ENCODE data around the gene MACO1.

DNA sequence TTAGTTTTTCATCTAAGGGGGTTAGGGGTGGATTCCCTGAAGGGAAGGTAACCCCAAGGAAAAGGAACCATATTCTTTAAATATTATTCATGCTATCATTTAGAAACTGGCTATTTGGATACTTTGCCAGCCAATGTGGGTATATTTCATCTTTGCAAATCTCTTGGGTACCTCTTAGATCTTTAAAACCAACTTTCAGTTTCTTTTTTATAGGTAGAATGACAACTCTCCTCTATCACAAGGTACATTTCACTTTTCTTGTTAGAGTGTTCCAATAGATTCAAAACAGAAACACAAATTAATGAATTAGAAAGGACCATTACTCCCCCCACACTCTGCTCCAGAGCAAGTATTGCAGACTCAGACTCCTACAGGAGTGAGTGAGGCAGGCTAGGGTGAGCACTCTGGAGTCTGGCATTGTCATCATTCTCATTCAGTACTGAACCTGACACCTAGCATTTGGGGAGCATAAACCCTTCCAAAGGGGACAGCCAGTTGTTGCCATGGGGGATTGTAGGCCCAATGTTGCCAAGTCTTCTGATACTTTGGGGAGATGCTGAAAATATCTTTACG, 43.0 kb downstream of the MACO1 start:
- no peak for TF ChIP-seq FOXM1 (IDR thresholded peaks at IDR 0.05; ENCODE audit: low read depth, low read length)
- no peak for TF ChIP-seq CHD1 (IDR thresholded peaks at IDR 0.05; ENCODE audit: low read depth, low read length)
- no peak for TF ChIP-seq YY1 (IDR thresholded peaks at IDR 0.05; ENCODE audit: low read depth, low read length)
- no peak for TF ChIP-seq RCOR1 (conservative IDR thresholded peaks at IDR 0.05; ENCODE audit: low read depth, low read length)
- TF ChIP-seq POLR2A (IDR thresholded peaks at IDR 0.05; ENCODE audit: low read depth, low read length) = no peak
- TF ChIP-seq, protein P1, sequence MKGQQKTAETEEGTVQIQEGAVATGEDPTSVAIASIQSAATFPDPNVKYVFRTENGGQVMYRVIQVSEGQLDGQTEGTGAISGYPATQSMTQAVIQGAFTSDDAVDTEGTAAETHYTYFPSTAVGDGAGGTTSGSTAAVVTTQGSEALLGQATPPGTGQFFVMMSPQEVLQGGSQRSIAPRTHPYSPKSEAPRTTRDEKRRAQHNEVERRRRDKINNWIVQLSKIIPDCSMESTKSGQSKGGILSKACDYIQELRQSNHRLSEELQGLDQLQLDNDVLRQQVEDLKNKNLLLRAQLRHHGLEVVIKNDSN (IDR thresholded peaks at IDR 0.05; ENCODE audit: borderline replicate concordance, extremely low read length, insufficient read depth, low read depth, low read length) = no peak
- TF ChIP-seq, protein P2, sequence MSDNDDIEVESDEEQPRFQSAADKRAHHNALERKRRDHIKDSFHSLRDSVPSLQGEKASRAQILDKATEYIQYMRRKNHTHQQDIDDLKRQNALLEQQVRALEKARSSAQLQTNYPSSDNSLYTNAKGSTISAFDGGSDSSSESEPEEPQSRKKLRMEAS (IDR thresholded peaks at IDR 0.05; ENCODE audit: low read depth, low read length) = no peak
- TF ChIP-seq, protein P3, sequence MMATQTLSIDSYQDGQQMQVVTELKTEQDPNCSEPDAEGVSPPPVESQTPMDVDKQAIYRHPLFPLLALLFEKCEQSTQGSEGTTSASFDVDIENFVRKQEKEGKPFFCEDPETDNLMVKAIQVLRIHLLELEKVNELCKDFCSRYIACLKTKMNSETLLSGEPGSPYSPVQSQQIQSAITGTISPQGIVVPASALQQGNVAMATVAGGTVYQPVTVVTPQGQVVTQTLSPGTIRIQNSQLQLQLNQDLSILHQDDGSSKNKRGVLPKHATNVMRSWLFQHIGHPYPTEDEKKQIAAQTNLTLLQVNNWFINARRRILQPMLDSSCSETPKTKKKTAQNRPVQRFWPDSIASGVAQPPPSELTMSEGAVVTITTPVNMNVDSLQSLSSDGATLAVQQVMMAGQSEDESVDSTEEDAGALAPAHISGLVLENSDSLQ (IDR thresholded peaks at IDR 0.05) = peak; percentile 23; the same call in 1 of the 2 replicates
- TF ChIP-seq, protein P4, sequence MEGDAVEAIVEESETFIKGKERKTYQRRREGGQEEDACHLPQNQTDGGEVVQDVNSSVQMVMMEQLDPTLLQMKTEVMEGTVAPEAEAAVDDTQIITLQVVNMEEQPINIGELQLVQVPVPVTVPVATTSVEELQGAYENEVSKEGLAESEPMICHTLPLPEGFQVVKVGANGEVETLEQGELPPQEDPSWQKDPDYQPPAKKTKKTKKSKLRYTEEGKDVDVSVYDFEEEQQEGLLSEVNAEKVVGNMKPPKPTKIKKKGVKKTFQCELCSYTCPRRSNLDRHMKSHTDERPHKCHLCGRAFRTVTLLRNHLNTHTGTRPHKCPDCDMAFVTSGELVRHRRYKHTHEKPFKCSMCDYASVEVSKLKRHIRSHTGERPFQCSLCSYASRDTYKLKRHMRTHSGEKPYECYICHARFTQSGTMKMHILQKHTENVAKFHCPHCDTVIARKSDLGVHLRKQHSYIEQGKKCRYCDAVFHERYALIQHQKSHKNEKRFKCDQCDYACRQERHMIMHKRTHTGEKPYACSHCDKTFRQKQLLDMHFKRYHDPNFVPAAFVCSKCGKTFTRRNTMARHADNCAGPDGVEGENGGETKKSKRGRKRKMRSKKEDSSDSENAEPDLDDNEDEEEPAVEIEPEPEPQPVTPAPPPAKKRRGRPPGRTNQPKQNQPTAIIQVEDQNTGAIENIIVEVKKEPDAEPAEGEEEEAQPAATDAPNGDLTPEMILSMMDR (IDR thresholded peaks at IDR 0.05 in 2 of 3, conservative IDR thresholded peaks at IDR 0.05 in 1 of 3; ENCODE audit: control insufficient read depth in 2 of 3, extremely low read depth in 1 of 3, insufficient read depth in 1 of 3, low read depth in 3 of 3, low read length in 3 of 3) = no peak
- TF ChIP-seq DPF2 (IDR thresholded peaks at IDR 0.05) = no peak
